OCI-LY1 (cell line): ENCODE results near the gene TLCD3B.
"Not testable (repeated sequence)": the region's sequence is repeated elsewhere in the genome, so short reads cannot be mapped to it uniquely, and the experiment has no call there.

Source experiments
- H2AFZ ChIP-seq: fragments of 200-600 bp; sonication (generic), shearing (Covaris generic); 2 replicates; pipeline ENCODE4 v1.6.0; 2014; ENCODE audit warnings: antibody characterized with exemption, mild to moderate bottlenecking, low read length
- H3F3A ChIP-seq: fragments of 200-600 bp; sonication (generic), shearing (Covaris generic); 2 replicates; pipeline ENCODE4 v1.6.0; 2014; ENCODE audit warnings: mild to moderate bottlenecking, antibody characterized with exemption, low read length, moderate library complexity; ENCODE audit not compliant: insufficient read depth
- H3K27ac ChIP-seq: fragments of 200-600 bp; sonication (generic); 2 replicates; pipeline ENCODE4 v1.5.1; 2014; ENCODE audit warnings: low read length, mixed run types, mild to moderate bottlenecking, low read depth; ENCODE audit not compliant: poor library complexity, severe bottlenecking
- H3K27me3 ChIP-seq: fragments of 200-600 bp; sonication (generic); 2 replicates; pipeline ENCODE4 v1.6.0; 2014; ENCODE audit warnings: antibody characterized with exemption, mild to moderate bottlenecking, low read length, moderate library complexity; ENCODE audit not compliant: insufficient read depth
- H3K36me3 ChIP-seq: fragments of 200-600 bp; sonication (generic); 2 replicates; pipeline ENCODE4 v1.6.1; 2014; ENCODE audit warnings: mild to moderate bottlenecking, antibody characterized with exemption, low read length, moderate library complexity, mixed read lengths; ENCODE audit not compliant: insufficient read depth
- H3K4me1 ChIP-seq: fragments of 200-600 bp; sonication (generic); 2 replicates; pipeline ENCODE4 v1.5.1; 2014; ENCODE audit warnings: mild to moderate bottlenecking, low read length, moderate library complexity; ENCODE audit not compliant: insufficient read depth, severe bottlenecking
- H3K4me2 ChIP-seq: fragments of 200-600 bp; sonication (generic), shearing (Covaris generic); 2 replicates; pipeline ENCODE4 v1.6.1; 2014; ENCODE audit warnings: low read length
- H3K4me3 ChIP-seq: fragments of 200-600 bp; sonication (generic); 2 replicates; pipeline ENCODE4 v1.5.1; 2014; ENCODE audit warnings: low read length, low read depth, mild to moderate bottlenecking, mixed read lengths; ENCODE audit not compliant: poor library complexity, severe bottlenecking
- H3K79me2 ChIP-seq: fragments of 200-600 bp; shearing (Covaris generic); 2 replicates; pipeline ENCODE4 v1.6.1; 2016; ENCODE audit warnings: mixed run types, low read length, mixed read lengths; ENCODE audit not compliant: insufficient read depth
- H3K9ac ChIP-seq: fragments of 200-600 bp; sonication (generic), shearing (Covaris generic); 2 replicates; pipeline ENCODE4 v1.6.1; 2014; ENCODE audit warnings: mild to moderate bottlenecking, low read length, mixed read lengths
- H3K9me2 ChIP-seq: fragments of 200-600 bp; sonication (generic), shearing (Covaris generic); 2 replicates; pipeline ENCODE4 v1.6.1; 2014; ENCODE audit warnings: low read depth, mild to moderate bottlenecking, low read length, mixed read lengths
- H3K9me3 ChIP-seq: fragments of 200-600 bp; shearing (Covaris generic); 2 replicates; pipeline ENCODE4 v1.6.1; 2014; ENCODE audit warnings: low read length, mixed read lengths
- H4K20me1 ChIP-seq: fragments of 200-600 bp; sonication (generic), shearing (Covaris generic); 2 replicates; pipeline ENCODE4 v1.6.0; 2016; ENCODE audit warnings: mild to moderate bottlenecking, low read length; ENCODE audit not compliant: insufficient read depth
- EZH2 ChIP-seq: fragments of 200-600 bp; sonication (generic), shearing (Covaris generic); IDR thresholded peaks from 2 replicates; pipeline ENCODE4 v1.8.0; 2017; ENCODE audit warnings: borderline replicate concordance, mixed run types, mild to moderate bottlenecking, antibody characterized with exemption, low read length, moderate library complexity, mixed read lengths
- TF ChIP-seq, protein P1 (sequence below): fragments of 200-600 bp; sonication (generic), shearing (Covaris generic); IDR thresholded peaks from 2 replicates; pipeline ENCODE4 v1.5.1; 2017; ENCODE audit warnings: mild to moderate bottlenecking, antibody characterized with exemption, low read length, moderate library complexity, mixed read lengths

TLCD3B gene

GRCh38 chr16:30017277-30017656 is 13.8 kb downstream of the TLCD3B start:
- Histone ChIP-seq H3F3A (no peaks in the 10 kb centered on the region), H2AFZ (no peak overlapping the region), H3K9ac (no peak overlapping the region), H3K79me2 (no peaks in the 10 kb centered on the region), H3K9me2 (no peaks in the 10 kb centered on the region), H3K4me2 (no peak overlapping the region), H3K36me3 (no peaks in the 10 kb centered on the region), H3K27me3 (no peaks in the 10 kb centered on the region), H3K4me1 (peaks cover 5% of the 10 kb centered on the region), H3K9me3 (no peaks in the 10 kb centered on the region), H3K4me3 (no peak overlapping the region), H4K20me1 (no peaks in the 10 kb centered on the region), H3K27ac (no peak overlapping the region)
- TF ChIP-seq, protein P1, sequence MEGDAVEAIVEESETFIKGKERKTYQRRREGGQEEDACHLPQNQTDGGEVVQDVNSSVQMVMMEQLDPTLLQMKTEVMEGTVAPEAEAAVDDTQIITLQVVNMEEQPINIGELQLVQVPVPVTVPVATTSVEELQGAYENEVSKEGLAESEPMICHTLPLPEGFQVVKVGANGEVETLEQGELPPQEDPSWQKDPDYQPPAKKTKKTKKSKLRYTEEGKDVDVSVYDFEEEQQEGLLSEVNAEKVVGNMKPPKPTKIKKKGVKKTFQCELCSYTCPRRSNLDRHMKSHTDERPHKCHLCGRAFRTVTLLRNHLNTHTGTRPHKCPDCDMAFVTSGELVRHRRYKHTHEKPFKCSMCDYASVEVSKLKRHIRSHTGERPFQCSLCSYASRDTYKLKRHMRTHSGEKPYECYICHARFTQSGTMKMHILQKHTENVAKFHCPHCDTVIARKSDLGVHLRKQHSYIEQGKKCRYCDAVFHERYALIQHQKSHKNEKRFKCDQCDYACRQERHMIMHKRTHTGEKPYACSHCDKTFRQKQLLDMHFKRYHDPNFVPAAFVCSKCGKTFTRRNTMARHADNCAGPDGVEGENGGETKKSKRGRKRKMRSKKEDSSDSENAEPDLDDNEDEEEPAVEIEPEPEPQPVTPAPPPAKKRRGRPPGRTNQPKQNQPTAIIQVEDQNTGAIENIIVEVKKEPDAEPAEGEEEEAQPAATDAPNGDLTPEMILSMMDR, result no peak
- no peak for TF ChIP-seq EZH2

DNA sequence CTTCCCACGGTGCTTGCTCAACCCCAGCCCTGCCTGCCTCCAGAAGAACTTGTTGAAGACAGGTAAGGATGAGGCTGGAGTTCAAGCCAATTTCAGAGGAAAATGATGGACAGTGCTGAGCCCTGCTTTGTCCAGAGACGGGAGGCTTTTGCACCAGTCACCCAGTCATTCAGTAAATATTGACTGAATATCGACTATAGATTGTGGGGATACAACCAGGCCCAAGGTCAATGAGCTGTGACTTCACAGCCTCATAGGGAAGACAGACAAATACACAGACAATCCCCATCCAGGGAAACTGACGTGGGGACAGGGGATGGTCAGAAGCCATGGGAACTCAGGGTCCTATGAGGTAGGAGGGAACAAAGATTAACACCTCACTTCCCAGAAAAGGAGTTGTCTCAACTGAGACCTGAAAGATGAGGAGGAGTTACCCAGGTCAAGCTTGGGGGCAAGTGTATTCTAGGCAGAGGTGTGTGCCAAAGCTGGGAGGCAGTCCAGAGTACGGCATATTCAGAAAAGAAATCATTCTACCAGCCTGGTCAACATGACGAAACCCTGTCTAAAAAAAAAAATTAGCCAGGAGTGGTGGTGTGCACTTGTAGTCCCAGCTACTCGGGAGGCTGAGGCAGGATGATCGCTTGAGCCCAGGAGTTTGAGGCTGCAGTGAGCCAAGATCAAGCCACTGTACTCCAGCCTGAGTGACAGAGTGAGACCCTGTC is 14.4 kb downstream of the TLCD3B start:
- no peaks in the 10 kb centered on the region for H3F3A ChIP-seq
- peaks cover 5% of the 10 kb centered on the region for H3K4me1 ChIP-seq
- H3K36me3 ChIP-seq, result no peaks in the 10 kb centered on the region
- H3K9ac ChIP-seq, result no peak overlapping the region
- no peak overlapping the region for H2AFZ ChIP-seq
- no peak for TF ChIP-seq EZH2
- TF ChIP-seq, protein P1, result no peak
- H3K9me2 ChIP-seq, result no peaks in the 10 kb centered on the region
- H3K9me3 ChIP-seq, result no peaks in the 10 kb centered on the region
- no peak overlapping the region for H3K27ac ChIP-seq
- H3K4me2 ChIP-seq, result no peak overlapping the region
- H4K20me1 ChIP-seq, result no peaks in the 10 kb centered on the region
- no peaks in the 10 kb centered on the region for H3K27me3 ChIP-seq
- H3K79me2 ChIP-seq, result no peaks in the 10 kb centered on the region
- H3K4me3 ChIP-seq, result no peak overlapping the region

DNA sequence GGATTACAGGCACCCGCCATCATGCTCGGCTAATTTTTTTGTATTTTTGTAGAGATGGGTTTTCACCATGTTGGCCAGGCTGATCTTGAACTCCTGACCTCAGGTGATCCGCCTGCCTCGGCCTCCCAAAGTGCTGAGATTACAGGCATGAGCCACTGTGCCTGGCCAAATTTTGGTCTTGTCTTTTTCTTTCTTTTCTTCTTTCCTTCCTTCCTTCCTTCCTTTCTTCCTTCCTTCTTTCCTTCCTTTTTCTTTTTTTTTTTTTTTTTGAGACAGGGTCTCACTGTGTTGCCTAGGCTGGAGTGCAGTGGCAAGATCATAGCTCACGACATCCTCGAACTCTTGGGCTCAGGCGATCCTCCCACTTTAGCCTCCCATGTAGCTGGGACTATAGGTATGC is 15.6 kb downstream of the TLCD3B start:
- H3F3A ChIP-seq, H3K27me3 ChIP-seq, H3K27ac ChIP-seq, H3K9ac ChIP-seq, H4K20me1 ChIP-seq, H3K4me2 ChIP-seq, H3K9me3 ChIP-seq, H3K4me3 ChIP-seq, H3K79me2 ChIP-seq, H3K4me1 ChIP-seq, H3K36me3 ChIP-seq, H2AFZ ChIP-seq, H3K9me2 ChIP-seq: not testable (repeated sequence)

- not testable (repeated sequence) for H3F3A ChIP-seq, H3K79me2 ChIP-seq, H3K4me1 ChIP-seq, H3K4me3 ChIP-seq, H3K9me3 ChIP-seq, H3K27me3 ChIP-seq, H3K27ac ChIP-seq, H3K4me2 ChIP-seq, H3K9ac ChIP-seq, H3K9me2 ChIP-seq, H3K36me3 ChIP-seq, H4K20me1 ChIP-seq, H2AFZ ChIP-seq
Observed at GRCh38 chr16:30012598-30012997, 18.5 kb downstream of the TLCD3B start.
